Esophagus muscularis mucosa (tissue), 4 donors: Measurements from ENCODE around the gene PFN3. TPM values are rescaled to one million over a fixed set of nuclear protein-coding genes. Genes with fewer than 3 reads are reported as not detected.
A peak's percentile ranks its signal among the peaks of the same experiment; 100 is the strongest.

Experiments
- DNase-seq: peaks from one replicate; pipeline ENCODE4 v3.0.0-alpha.2; 2017; ENCODE audit errors: extremely low spot score
- H3K27ac ChIP-seq, 4 donors: fragments of 200-600 bp; sonication (generic); replicated peaks in 1 of 4; 1 replicate in 3 of 4; 2 replicates in 1 of 4; pipeline ENCODE4 v1.5.1; 2016 to 2019; ENCODE audit warnings: mild to moderate bottlenecking in 1 of 4
- H3K27me3 ChIP-seq, 4 donors: fragments of 200-600 bp; sonication (generic); one replicate each; pipeline versions ENCODE4 v1.5.1 to v1.6.0; 2016 to 2019
- H3K36me3 ChIP-seq, 4 donors: fragments of 200-600 bp; sonication (generic); one replicate each; pipeline ENCODE4 v1.5.1; 2016 to 2019
- H3K4me1 ChIP-seq, 4 donors: fragments of 200-600 bp; sonication (generic); one replicate each; pipeline ENCODE4 v1.5.1; 2016 to 2019
- H3K4me3 ChIP-seq, 4 donors: fragments of 200-600 bp; sonication (generic); 1 replicate in 2 of 4; 2 replicates in 2 of 4; pipeline ENCODE4 v1.5.1; 2016 to 2019; ENCODE audit warnings: mild to moderate bottlenecking in 4 of 4, moderate library complexity in 1 of 4
- H3K9me3 ChIP-seq, 4 donors: fragments of 200-600 bp; sonication (generic); 1 replicate in 3 of 4; 2 replicates in 1 of 4; pipeline ENCODE4 v1.5.1; 2016 to 2019
- CTCF ChIP-seq, 3 experiments: fragments of 200-600 bp in 2 of 3; fragments of 450-650 bp in 1 of 3; sonication (generic) in 2 of 3; IDR thresholded peaks; one replicate each; pipeline ENCODE4 v1.5.1; 2017 to 2019; ENCODE audit warnings: antibody characterized with exemption in 3 of 3, mild to moderate bottlenecking in 2 of 3, moderate library complexity in 1 of 3
- EP300 ChIP-seq: sonication (generic); formaldehyde crosslinking; IDR thresholded peaks from one replicate; pipeline ENCODE4 v1.6.1; 2017; ENCODE audit warnings: antibody characterized with exemption
- POLR2A ChIP-seq: fragments of 450-650 bp; IDR thresholded peaks from one replicate; pipeline ENCODE4 v1.6.1; 2017; ENCODE audit warnings: antibody characterized with exemption, moderate library complexity, mild to moderate bottlenecking, low read depth
- POLR2AphosphoS5 ChIP-seq, 2 donors: sonication (generic); formaldehyde crosslinking; IDR thresholded peaks; one replicate each; pipeline ENCODE4 v1.6.1; 2017; ENCODE audit warnings: antibody characterized with exemption in 2 of 2
- WGBS: methylation state at CpG from one replicate; pipeline ENCODE4 v1.1.5; 2018; 5-methylcytosine and 5-hydroxymethylcytosine counted together
- intact Hi-C: fragments of 100-400 bp; cut with DNase I; formaldehyde crosslinking; loops from one replicate; pipeline ENCODE4 v1.15.1; 2023
- total RNA-seq, 4 donors: library from RNA; depleted of rRNA; stranded (reverse); fragments of >200 nt; gene quantifications; one replicate each; pipeline versions ENCODE4 v1.1.0 to v1.2.1, GENCODE V29; 2016

PFN3 gene
- total RNA-seq, 4 donors from 2014 or later, result not detected

- peaks cover 21 to 44% (median 41%) of the 10 kb centered on the region in 4 donors for H3K4me1 ChIP-seq
- no peaks in the 10 kb centered on the region for H3K27me3 ChIP-seq
- intact Hi-C loops, result loop anchor here (5.0 kb wide), 1 partner anchor 36 kb away; no protein-coding TSS in a partner anchor
- H3K36me3 ChIP-seq, result peaks cover 0 to 17% (median 8%) of the 10 kb centered on the region in 4 donors
- WGBS, result 68% methylated on average over 5 of the region's 5 CpGs
- H3K27ac ChIP-seq, result no peak overlapping the region
- H3K9me3 ChIP-seq, result no peaks in the 10 kb centered on the region
- no peak for DNase-seq
- no peak for TF ChIP-seq POLR2A
- H3K4me3 ChIP-seq, result no peak overlapping the region
Measured at GRCh38 chr5:177353093-177353492, 47.4 kb downstream of the PFN3 start.

DNA sequence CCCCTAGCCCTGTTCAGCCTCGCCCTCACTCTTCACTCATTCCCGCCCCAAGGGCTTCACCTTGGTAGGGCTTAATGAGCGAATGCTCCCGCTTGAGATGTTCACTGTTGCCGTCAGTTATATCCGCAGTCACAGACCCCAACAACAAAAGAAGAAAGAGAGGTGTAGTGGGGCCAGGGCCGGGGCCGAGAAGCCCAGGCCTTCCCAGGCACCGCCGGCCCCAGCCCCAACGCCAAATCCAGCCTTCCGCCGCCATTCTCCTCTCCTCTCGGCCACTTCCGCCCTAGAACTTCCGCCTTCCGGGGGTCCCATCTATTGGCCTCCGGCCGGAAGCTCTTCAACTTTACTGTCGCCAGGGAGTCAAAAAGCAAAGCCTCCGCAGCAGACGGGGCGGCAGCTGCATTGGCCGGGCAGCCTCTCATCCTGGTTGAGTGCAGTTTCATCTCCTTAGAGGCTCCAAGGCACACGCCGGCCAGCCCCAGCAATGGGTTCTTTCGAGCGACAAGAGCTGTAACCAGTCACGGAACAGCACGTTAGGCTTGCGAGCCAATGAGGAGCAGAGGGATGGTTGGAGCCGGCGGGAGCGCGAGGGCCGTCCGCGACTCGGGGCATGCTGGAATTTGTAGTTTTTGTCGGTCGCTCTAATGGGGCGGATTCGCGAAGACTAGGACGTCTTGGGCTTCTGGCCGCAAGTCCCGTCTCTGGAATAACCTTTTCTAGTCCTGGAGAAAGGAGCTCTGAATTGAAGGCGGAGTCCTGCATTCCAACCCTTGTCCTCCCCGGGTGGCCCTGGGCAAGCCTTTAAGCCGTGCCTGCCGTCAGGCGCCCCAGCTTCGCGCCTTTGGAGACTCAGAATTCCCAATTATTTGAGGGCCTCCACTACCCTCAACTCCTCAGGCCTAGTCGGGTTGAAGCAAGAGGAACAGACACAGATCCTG, 48.8 kb downstream of the PFN3 start, which contains the start of gene LMAN2:
LMAN2 (minus strand) TSS at position 277 of the 938 bp plus-strand sequence; CDS start at position 256, 21 bp downstream.
- peaks cover 0 to 26% (median 14%) of the 10 kb centered on the region in 4 donors for H3K36me3 ChIP-seq
- peaks cover 17 to 53% (median 48%) of the 10 kb centered on the region in 4 donors for H3K4me1 ChIP-seq
- peak; percentile 98 for DNase-seq
- H3K4me3 ChIP-seq, result peak within 1 kb of the TSS; percentile 83 to 99 (median 92)
- no peaks in the 10 kb centered on the region for H3K9me3 ChIP-seq
- peak within 1 kb of the TSS; percentile 87 to 92 (median 91) for H3K27ac ChIP-seq
- WGBS, result 8% methylated on average over 32 of the region's 55 CpGs
- H3K27me3 ChIP-seq, result no peaks in the 10 kb centered on the region
- TF ChIP-seq POLR2AphosphoS5 (IDR thresholded peaks at IDR 0.05), result peak; percentile 61 to 82
- no peak for TF ChIP-seq EP300
- TF ChIP-seq POLR2A, result peak; percentile 66
- TF ChIP-seq CTCF (IDR thresholded peaks at IDR 0.05), result peak in 1 of 3 experiments; percentile 14
- intact Hi-C loops, result loop anchor here (5.0 kb wide), 1 partner anchor 34 kb away; no protein-coding TSS in a partner anchor

DNA sequence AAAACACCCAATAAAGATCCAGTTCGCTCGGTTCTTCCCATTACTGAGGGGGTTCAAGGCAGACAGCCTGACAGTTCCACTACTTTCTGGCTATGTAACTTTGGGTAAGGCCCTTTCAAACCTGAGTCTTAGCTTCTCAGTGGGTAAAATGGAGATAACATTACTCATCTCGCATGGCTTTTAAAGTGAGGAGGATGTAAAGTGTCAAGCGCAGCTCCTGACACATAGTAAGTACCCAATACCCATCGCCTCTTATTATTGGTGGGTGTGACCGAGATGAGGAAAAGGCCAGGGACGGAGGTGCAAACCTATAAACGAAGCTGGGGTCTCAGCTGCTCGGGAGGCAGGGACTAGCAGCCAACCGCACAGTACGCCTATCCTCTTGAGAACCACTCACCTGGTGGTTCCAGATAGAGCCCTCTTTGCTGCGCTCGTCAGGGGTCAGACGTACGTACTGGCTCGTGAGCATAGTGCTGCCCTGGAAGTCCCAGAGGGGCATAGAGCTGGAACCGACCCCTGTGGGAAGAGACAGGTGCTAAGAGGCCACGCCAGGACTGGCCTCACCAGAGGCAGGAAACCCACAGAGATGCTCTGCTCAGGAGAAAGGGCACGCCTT, 49.6 kb downstream of the PFN3 start:
- Histone ChIP-seq H3K27me3 (no peaks in the 10 kb centered on the region), H3K27ac (peak overlapping the region; percentile 87 to 92 (median 91)), H3K4me1 (peaks cover 17 to 56% (median 52%) of the 10 kb centered on the region in 4 donors), H3K9me3 (no peaks in the 10 kb centered on the region), H3K36me3 (peaks cover 0 to 31% (median 16%) of the 10 kb centered on the region in 4 donors), H3K4me3 (peak overlapping the region; percentile 83 to 99 (median 92))
- WGBS, result 36% methylated on average over 9 of the region's 19 CpGs
- intact Hi-C loops, result loop anchor here (5.0 kb wide), 1 partner anchor 34 kb away; no protein-coding TSS in a partner anchor
- no peak for DNase-seq
- no peak for TF ChIP-seq POLR2A
- TF ChIP-seq CTCF (IDR thresholded peaks at IDR 0.05), result no peak
- no peak for TF ChIP-seq POLR2AphosphoS5 (IDR thresholded peaks at IDR 0.05)
- no peak for TF ChIP-seq EP300

Other genes with a start within 250 kb of the PFN3 start
- gene RAB24, start 96.9 kb downstream of the PFN3 start, total RNA-seq, result 10 to 100 TPM; 20.0 to 35.4 (median 31.1) TPM
- 10 to 100 TPM; 80.6 to 93.6 (median 88.2) TPM for gene PRELID1, start 96.9 kb downstream of the PFN3 start, total RNA-seq
- 10 to 100 TPM in 1 of 4 donors, 1 to 10 TPM in 3; 2.5 to 11.2 (median 7.9) TPM for gene MXD3, start 88.8 kb downstream of the PFN3 start, total RNA-seq
- 100 to 1,000 TPM in 3 of 4 donors, 10 to 100 TPM in 1; 95.1 to 168 (median 128) TPM for gene LMAN2, start 49.0 kb downstream of the PFN3 start, total RNA-seq
- gene RGS14, start 42.7 kb downstream of the PFN3 start, total RNA-seq, result 10 to 100 TPM in 2 of 4 donors, 1 to 10 TPM in 2; 3.7 to 18.3 (median 11.9) TPM
- gene SLC34A1, start 16.2 kb downstream of the PFN3 start, total RNA-seq, result not detected
- gene F12, start 8.9 kb upstream of the PFN3 start, total RNA-seq, result under 1 TPM in 1 of 4 donors, not detected in 3; 0.17 TPM
- 10 to 100 TPM; 29.1 to 44.7 (median 36.3) TPM for gene GRK6, start 26.0 kb upstream of the PFN3 start, total RNA-seq
- gene PRR7, start 46.2 kb upstream of the PFN3 start, total RNA-seq, result 1 to 10 TPM in 2 of 4 donors, under 1 TPM in 2; 0.42 to 2.5 (median 1.6) TPM
- gene DBN1, start 73.0 kb upstream of the PFN3 start, total RNA-seq, result 100 to 1,000 TPM in 3 of 4 donors, 10 to 100 TPM in 1; 92.2 to 160 (median 130) TPM
- gene PDLIM7, start 96.9 kb upstream of the PFN3 start, total RNA-seq, result 1,000 to 10,000 TPM in 1 of 4 donors, 100 to 1,000 TPM in 3; 316 to 1,085 (median 575) TPM
- 10 to 100 TPM in 1 of 4 donors, 1 to 10 TPM in 3; 6.7 to 15.2 (median 7.5) TPM for gene DOK3, start 109.2 kb upstream of the PFN3 start, total RNA-seq
- gene DDX41, start 116.3 kb upstream of the PFN3 start, total RNA-seq, result 10 to 100 TPM; 58.1 to 92.1 (median 66.0) TPM
- gene FAM193B, start 153.9 kb upstream of the PFN3 start, total RNA-seq, result 10 to 100 TPM; 24.4 to 65.6 (median 50.7) TPM
- gene TMED9, start 191.5 kb upstream of the PFN3 start, total RNA-seq, result 10 to 100 TPM; 47.3 to 75.7 (median 62.3) TPM
- 10 to 100 TPM; 14.3 to 17.9 (median 16.9) TPM for gene B4GALT7, start 199.5 kb upstream of the PFN3 start, total RNA-seq